ENCODE results near the gene REEP2. TPM values are rescaled to one million over a fixed set of nuclear protein-coding genes. Genes with fewer than 3 reads are reported as not detected.

Gene REEP2
- total and polyA plus RNA-seq, 10 donors, result 0.20 to 0.98 (median 0.47) TPM; not detected in 2

- intact Hi-C loops (cut with DNase I; ENCODE audit: low total_unique reads), result no loop called here
- DNase-seq, result no peak
- WGBS, 5 donors, result 69 to 88% (median 87%) methylated on average over 12 to 13 of the region's 13 CpGs
Observed at GRCh38 chr5:138453590-138453989, 14.7 kb downstream of the REEP2 start.

GRCh38 chr5:138454121-138454520 is 15.3 kb downstream of the REEP2 start:
- H3K9me3 ChIP-seq, result no peaks in the 10 kb centered on the region
- intact Hi-C loops (cut with DNase I; ENCODE audit: low total_unique reads), result no loop called here
- whole genome bisulfite sequencing, 5 donors, result 83 to 90% (median 89%) methylated on average over 8 of the region's 8 CpGs
- no peaks in the 10 kb centered on the region for H3K36me3 ChIP-seq
- H3K4me3 ChIP-seq, result no peak overlapping the region
- H3K27ac ChIP-seq, result no peak overlapping the region
- no peaks in the 10 kb centered on the region for H3K27me3 ChIP-seq (replicated peaks in 1 of 7)
- TF ChIP-seq, protein P1, sequence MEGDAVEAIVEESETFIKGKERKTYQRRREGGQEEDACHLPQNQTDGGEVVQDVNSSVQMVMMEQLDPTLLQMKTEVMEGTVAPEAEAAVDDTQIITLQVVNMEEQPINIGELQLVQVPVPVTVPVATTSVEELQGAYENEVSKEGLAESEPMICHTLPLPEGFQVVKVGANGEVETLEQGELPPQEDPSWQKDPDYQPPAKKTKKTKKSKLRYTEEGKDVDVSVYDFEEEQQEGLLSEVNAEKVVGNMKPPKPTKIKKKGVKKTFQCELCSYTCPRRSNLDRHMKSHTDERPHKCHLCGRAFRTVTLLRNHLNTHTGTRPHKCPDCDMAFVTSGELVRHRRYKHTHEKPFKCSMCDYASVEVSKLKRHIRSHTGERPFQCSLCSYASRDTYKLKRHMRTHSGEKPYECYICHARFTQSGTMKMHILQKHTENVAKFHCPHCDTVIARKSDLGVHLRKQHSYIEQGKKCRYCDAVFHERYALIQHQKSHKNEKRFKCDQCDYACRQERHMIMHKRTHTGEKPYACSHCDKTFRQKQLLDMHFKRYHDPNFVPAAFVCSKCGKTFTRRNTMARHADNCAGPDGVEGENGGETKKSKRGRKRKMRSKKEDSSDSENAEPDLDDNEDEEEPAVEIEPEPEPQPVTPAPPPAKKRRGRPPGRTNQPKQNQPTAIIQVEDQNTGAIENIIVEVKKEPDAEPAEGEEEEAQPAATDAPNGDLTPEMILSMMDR (IDR thresholded peaks at IDR 0.05 in 8 of 11, conservative IDR thresholded peaks at IDR 0.05 in 3 of 11), result no peak
- TF ChIP-seq POLR2AphosphoS5 (IDR thresholded peaks at IDR 0.05) (no peak), POLR2A (IDR thresholded peaks at IDR 0.05) (no peak)
- peaks cover 7 to 28% (median 21%) of the 10 kb centered on the region in 6 donors for H3K4me1 ChIP-seq
- no peak for DNase-seq

More at GRCh38 chr5:138453590-138453989, 14.7 kb downstream of the REEP2 start:
- peaks cover 2 to 23% (median 16%) of the 10 kb centered on the region in 6 donors for H3K4me1 ChIP-seq
- TF ChIP-seq POLR2A (IDR thresholded peaks at IDR 0.05) (no peak), POLR2AphosphoS5 (IDR thresholded peaks at IDR 0.05) (no peak)
- TF ChIP-seq, protein P1 (IDR thresholded peaks at IDR 0.05 in 8 of 11, conservative IDR thresholded peaks at IDR 0.05 in 3 of 11), result no peak
- H3K4me3 ChIP-seq, result no peak overlapping the region
- H3K36me3 ChIP-seq, result no peaks in the 10 kb centered on the region
- H3K9me3 ChIP-seq, result no peaks in the 10 kb centered on the region
- no peak overlapping the region for H3K27ac ChIP-seq
- H3K27me3 ChIP-seq (replicated peaks in 1 of 7), result no peaks in the 10 kb centered on the region

- TF ChIP-seq, protein P1 (IDR thresholded peaks at IDR 0.05 in 8 of 11, conservative IDR thresholded peaks at IDR 0.05 in 3 of 11), result no peak
- TF ChIP-seq POLR2AphosphoS5 (IDR thresholded peaks at IDR 0.05) (no peak), POLR2A (IDR thresholded peaks at IDR 0.05) (no peak)
- Histone ChIP-seq H3K4me1 (peaks cover 0 to 30% (median 22%) of the 10 kb centered on the region in 6 donors), H3K36me3 (no peaks in the 10 kb centered on the region), H3K27me3 (replicated peaks in 1 of 7) (no peaks in the 10 kb centered on the region), H3K4me3 (no peak overlapping the region), H3K9me3 (no peaks in the 10 kb centered on the region), H3K27ac (no peak overlapping the region)
- intact Hi-C loops (cut with DNase I; ENCODE audit: low total_unique reads), result no loop called here
- WGBS, 5 donors, result 88 to 91% (median 89%) methylated on average over 11 of the region's 11 CpGs
- DNase-seq, result no peak
Observed at GRCh38 chr5:138455232-138455930, 16.5 kb downstream of the REEP2 start.

DNA sequence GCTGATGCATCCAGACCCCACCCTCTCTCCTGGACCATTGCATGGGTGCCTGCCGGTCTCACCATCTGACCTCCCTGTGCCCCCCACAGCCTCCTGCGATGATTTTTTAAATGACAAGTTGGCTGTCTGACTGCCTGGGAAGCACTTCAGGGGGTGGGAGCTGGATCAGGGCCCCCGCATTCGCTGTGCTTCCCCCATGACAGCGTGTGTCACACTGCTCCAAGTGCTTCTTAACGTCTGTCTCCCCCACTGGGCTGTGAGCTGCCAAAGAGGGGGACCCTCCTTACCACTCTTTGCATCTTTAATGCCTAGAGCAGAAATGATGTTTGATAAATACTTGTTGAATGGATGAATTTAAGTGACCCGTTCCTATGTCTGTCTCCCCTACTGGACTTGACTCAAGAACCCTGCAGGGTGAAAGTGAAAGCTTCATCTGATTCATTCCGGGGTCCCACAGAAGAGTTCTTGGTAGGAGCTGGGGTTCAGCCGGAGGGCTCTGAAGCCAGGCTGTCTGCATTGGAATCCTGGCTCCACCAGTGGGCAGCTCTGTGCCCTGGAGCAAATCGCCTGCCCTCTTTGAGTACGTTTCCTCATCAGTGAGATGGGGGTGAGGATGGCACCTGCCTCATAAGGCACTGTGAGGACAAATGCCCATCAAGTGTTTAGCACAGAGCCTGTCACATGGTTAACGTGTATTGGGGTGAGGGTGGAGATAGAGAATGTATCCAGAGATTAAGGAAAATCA is 18.8 kb downstream of the REEP2 start:
- H3K36me3 ChIP-seq, result no peaks in the 10 kb centered on the region
- H3K27me3 ChIP-seq (replicated peaks in 1 of 7), result no peaks in the 10 kb centered on the region
- DNase-seq, result no peak
- no peak overlapping the region for H3K4me3 ChIP-seq
- 62 to 81% (median 68%) methylated on average over 12 of the region's 12 CpGs for WGBS, 5 donors
- TF ChIP-seq POLR2AphosphoS5 (IDR thresholded peaks at IDR 0.05), result no peak
- TF ChIP-seq, protein P1 (IDR thresholded peaks at IDR 0.05 in 8 of 11, conservative IDR thresholded peaks at IDR 0.05 in 3 of 11), result no peak
- TF ChIP-seq POLR2A (IDR thresholded peaks at IDR 0.05), result no peak
- intact Hi-C loops (cut with DNase I; ENCODE audit: low total_unique reads), result no loop called here
- no peaks in the 10 kb centered on the region for H3K9me3 ChIP-seq
- H3K4me1 ChIP-seq, result peaks cover 0 to 37% (median 24%) of the 10 kb centered on the region in 6 donors
- H3K27ac ChIP-seq, result no peak overlapping the region

Measured in spleen (tissue), 11 donors.